SW480 (cell line): ENCODE data around the gene ZNF776.
"Not testable (repeated sequence)": the region's sequence is repeated elsewhere in the genome, so short reads cannot be mapped to it uniquely, and the experiment has no call there.

Experiments
- DNase-seq: peaks from one replicate; pipeline ENCODE4 v3.0.0-alpha.2; 2016; ENCODE audit warnings: low spot score

Gene ZNF776

DNA sequence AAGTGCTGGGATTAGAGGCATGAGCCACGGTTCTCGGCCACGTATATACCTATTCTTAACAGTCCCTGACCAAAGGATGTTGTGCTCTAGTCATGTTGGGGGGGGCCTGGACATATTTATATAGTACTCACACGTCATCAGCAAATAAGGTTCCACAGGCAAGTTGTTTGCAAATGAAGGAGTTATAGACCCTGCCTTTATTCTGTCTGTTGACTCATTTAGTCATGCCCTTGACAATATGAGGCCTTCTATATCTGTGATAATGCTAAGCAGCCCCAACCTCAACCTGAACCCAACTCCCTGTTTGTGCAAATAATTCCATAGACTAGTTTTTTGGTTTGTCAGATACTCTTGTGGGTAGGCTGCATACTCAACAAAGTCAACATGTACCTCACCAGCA, 31.7 kb downstream of the ZNF776 start:
- no peak for DNase-seq

DNA sequence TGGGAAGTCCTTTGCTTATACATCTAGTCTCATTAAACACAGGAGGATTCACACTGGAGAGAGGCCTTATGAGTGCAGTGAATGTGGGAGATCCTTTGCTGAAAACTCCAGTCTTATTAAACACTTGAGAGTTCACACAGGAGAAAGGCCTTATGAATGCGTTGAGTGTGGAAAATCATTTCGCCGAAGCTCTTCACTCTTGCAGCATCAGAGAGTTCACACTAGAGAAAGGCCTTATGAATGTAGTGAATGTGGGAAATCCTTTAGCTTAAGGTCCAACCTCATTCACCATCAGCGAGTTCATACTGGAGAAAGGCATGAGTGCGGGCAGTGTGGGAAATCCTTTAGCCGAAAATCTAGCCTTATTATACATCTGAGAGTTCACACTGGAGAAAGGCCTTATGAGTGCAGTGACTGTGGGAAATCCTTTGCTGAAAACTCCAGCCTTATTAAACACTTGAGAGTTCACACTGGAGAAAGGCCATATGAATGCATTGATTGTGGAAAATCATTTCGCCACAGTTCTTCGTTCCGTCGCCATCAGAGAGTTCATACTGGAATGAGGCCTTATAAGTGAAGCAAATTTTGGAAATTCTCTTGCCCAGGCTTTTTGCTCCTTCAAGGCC, 32.7 kb downstream of the ZNF776 start:
- no peak for DNase-seq

DNA sequence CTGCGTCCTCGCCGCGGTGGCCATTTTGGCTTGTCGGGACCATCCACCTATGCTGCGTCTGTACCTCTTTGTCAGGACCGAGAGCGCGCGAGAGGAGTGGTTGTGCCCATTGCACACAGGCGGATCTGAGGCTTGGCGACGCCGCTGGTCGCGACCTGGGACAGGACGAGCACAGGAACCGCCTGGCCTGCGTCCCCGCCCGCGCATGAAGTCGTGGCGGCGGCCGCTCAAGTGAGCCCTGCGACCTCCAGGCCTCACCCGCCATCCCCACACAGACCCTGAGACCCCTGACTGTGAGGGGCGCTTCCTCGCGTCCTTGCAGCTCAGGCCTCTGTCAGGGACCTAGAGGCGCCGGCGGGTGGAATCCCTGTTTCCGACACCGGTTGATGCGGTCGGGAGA, 39.7 kb downstream of the ZNF776 start:
- no peak for DNase-seq

- DNase-seq: no peak
These were observed 40.3 kb downstream of the ZNF776 start for GRCh38 chr19:57786906-57787305.

GRCh38 chr19:57788114-57788692, 41.6 kb downstream of the ZNF776 start:
- no peak for DNase-seq

- DNase-seq: no peak
These were observed 42.7 kb downstream of the ZNF776 start for GRCh38 chr19:57789288-57789687.

GRCh38 chr19:57796580-57796979, 50.0 kb downstream of the ZNF776 start:
- DNase-seq: not testable (repeated sequence)

DNA sequence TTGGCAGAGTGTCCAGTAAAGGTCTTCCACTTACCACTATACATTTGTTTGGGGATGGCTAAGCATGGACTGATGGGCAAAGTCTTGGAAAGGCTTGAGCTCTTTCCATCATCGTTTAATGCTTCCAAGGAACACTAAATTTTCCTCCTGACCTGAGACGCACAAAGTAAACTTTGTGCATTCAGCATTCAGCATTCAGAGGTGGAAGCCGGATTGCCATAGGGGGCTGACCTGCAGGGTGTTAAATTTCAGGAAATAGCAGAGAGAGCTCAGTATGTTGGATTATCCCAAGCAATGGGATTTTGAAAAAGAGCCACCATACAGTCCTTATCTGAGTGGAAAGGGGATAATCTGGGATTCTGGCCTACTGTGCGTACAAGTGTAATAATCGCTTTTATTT, 54.1 kb downstream of the ZNF776 start:
- no peak for DNase-seq

- DNase-seq: no peak
These were observed 55.7 kb downstream of the ZNF776 start for GRCh38 chr19:57802269-57802668.

GRCh38 chr19:57803265-57803593, 56.6 kb downstream of the ZNF776 start:
- DNase-seq: no peak

GRCh38 chr19:57803594-57804325, 57.1 kb downstream of the ZNF776 start:
- no peak for DNase-seq

- DNase-seq: no peak
These were observed 60.9 kb downstream of the ZNF776 start for GRCh38 chr19:57807541-57807940.
